ENCODE data around the gene RAPGEF4.
A peak's percentile ranks its signal among the peaks of the same experiment; 100 is the strongest.

RAPGEF4 gene

GRCh38 chr2:172833898-172834297, 98.3 kb downstream of the RAPGEF4 start:
- no peak for DNase-seq

GRCh38 chr2:172834881-172835280, 99.2 kb downstream of the RAPGEF4 start:
- DNase-seq: peak; percentile 72 to 91

- DNase-seq: no peak
Measured at GRCh38 chr2:172836347-172836821, 100.7 kb downstream of the RAPGEF4 start.

- DNase-seq: no peak
Measured at GRCh38 chr2:172836827-172837226, 101.2 kb downstream of the RAPGEF4 start.

- no peak for DNase-seq
Measured at GRCh38 chr2:172839446-172839845, 103.8 kb downstream of the RAPGEF4 start.

GRCh38 chr2:172842511-172843265, 107.0 kb downstream of the RAPGEF4 start:
- DNase-seq: peak in 1 of 2 experiments; percentile 27

- DNase-seq: no peak
Measured at GRCh38 chr2:172843266-172843582, 107.6 kb downstream of the RAPGEF4 start.

- no peak for DNase-seq
Measured at GRCh38 chr2:172843902-172844715, 108.5 kb downstream of the RAPGEF4 start.

GRCh38 chr2:172845028-172845630, 109.5 kb downstream of the RAPGEF4 start:
- peak in 1 of 2 experiments; percentile 6 for DNase-seq

GRCh38 chr2:172846551-172846950, 110.9 kb downstream of the RAPGEF4 start:
- no peak for DNase-seq

GRCh38 chr2:172847188-172847587, 111.5 kb downstream of the RAPGEF4 start:
- no peak for DNase-seq

- no peak for DNase-seq
Measured at GRCh38 chr2:172848519-172848918, 112.9 kb downstream of the RAPGEF4 start.

- no peak for DNase-seq
Measured at GRCh38 chr2:172849519-172850217, 114.0 kb downstream of the RAPGEF4 start.

GRCh38 chr2:172855588-172855987, 119.9 kb downstream of the RAPGEF4 start:
- no peak for DNase-seq

- DNase-seq: no peak
Measured at GRCh38 chr2:172856606-172857005, 121.0 kb downstream of the RAPGEF4 start.

- DNase-seq: no peak
Measured at GRCh38 chr2:172858473-172858745, 122.8 kb downstream of the RAPGEF4 start.

GRCh38 chr2:172859581-172860335, 124.1 kb downstream of the RAPGEF4 start:
- no peak for DNase-seq

- no peak for DNase-seq
Measured at GRCh38 chr2:172860336-172860707, 124.7 kb downstream of the RAPGEF4 start.

- no peak for DNase-seq
Measured at GRCh38 chr2:172861098-172861497, 125.5 kb downstream of the RAPGEF4 start.

- no peak for DNase-seq
Measured at GRCh38 chr2:172861656-172862476, 126.2 kb downstream of the RAPGEF4 start.

GRCh38 chr2:172863341-172863740, 127.7 kb downstream of the RAPGEF4 start:
- DNase-seq: no peak

- peak in 1 of 2 experiments; percentile 28 for DNase-seq
Measured at GRCh38 chr2:172864182-172864581, 128.5 kb downstream of the RAPGEF4 start.
